Lower leg skin (tissue), 3 donors: ENCODE results near the gene KIF13A.

Experiments
- CTCF ChIP-seq, 3 donors: fragments of 450-650 bp; IDR thresholded peaks; one replicate each; pipeline ENCODE4 v1.5.1; 2016; ENCODE audit warnings: antibody characterized with exemption in 3 of 3, mild to moderate bottlenecking in 3 of 3, moderate library complexity in 2 of 3
- POLR2A ChIP-seq, 2 donors: fragments of 450-650 bp; IDR thresholded peaks; one replicate each; pipeline ENCODE4 v1.6.1; 2016 to 2017; ENCODE audit warnings: antibody characterized with exemption in 2 of 2, mild to moderate bottlenecking in 1 of 2, moderate library complexity in 1 of 2

DNA sequence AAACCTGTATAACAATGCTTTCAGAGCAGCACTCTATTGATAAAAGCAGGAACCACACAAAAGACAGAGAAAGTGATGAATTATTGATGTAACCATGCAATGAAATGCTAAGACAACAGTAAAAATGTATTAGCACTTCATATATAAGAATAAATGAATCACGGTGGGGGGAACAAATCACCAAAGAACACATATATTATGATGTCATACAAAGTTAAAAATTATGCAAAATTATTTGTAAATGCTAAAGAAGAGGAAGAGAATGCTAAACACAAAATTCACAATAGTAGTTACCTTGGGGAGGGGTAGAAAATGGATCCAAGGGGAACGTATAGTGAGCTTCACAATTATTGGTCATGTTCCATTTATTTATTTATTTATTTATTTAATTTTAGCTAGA is 133.9 kb downstream of the KIF13A start:
- TF ChIP-seq CTCF (IDR thresholded peaks at IDR 0.05) (no peak), POLR2A (IDR thresholded peaks at IDR 0.05) (no peak)
